IMR-90 (cell line): ENCODE measurements around the gene NPM1. TPM values are rescaled to one million over a fixed set of nuclear protein-coding genes. Genes with fewer than 3 reads are reported as not detected.
A peak's percentile ranks its signal among the peaks of the same experiment; 100 is the strongest.

Experiments
- ATAC-seq: fragments of 200-7000 bp; cut with Tn5 transposase; 2 replicates; pipeline ENCODE4 v1.9.1; 2020; ENCODE audit warnings: low read depth, mild to moderate bottlenecking, moderate library complexity
- BruUV-seq: library from RNA; stranded (reverse); fragments of 400-500 nt; replicated peaks from 2 replicates; lab custom pipeline; 2021; lab: Mats Ljungman, UMichigan
- CTCF ChIA-PET: fragments of 300-600 bp; formaldehyde crosslinking; extraction: SDS; loops from one replicate; lab custom pipeline; 2021; ENCODE audit warnings: antibody characterized with exemption; lab: Yijun Ruan, JAX
- POLR2A ChIA-PET: fragments of 300-600 bp; sonication (Branson Sonifier 250); formaldehyde crosslinking; loops from one replicate; lab custom pipeline; 2022; ENCODE audit warnings: antibody characterized with exemption; ENCODE audit not compliant: unreplicated experiment; lab: Charles Lee
- DNase-seq: peaks from one replicate; pipeline ENCODE4 v3.0.0; 2013
- H2AFZ ChIP-seq: replicated peaks from 2 replicates; pipeline ENCODE3; 2013; ENCODE audit warnings: low read length, mild to moderate bottlenecking; ENCODE audit not compliant: poor library complexity
- H2AK5ac ChIP-seq: 2 replicates; pipeline ENCODE4 v1.6.1; 2013; ENCODE audit warnings: low read depth, low read length, inconsistent platforms
- H2AK9ac ChIP-seq: replicated peaks from 2 replicates; pipeline ENCODE3; 2013; ENCODE audit warnings: mild to moderate bottlenecking, low read depth, low read length, moderate library complexity; ENCODE audit not compliant: poor library complexity
- H2BK120ac ChIP-seq: 2 replicates; pipeline ENCODE4 v1.6.1; 2013; ENCODE audit warnings: low read depth, low read length, inconsistent platforms
- H2BK15ac ChIP-seq: 3 replicates; pipeline ENCODE4 v1.6.1; 2013; ENCODE audit warnings: low read depth, low read length, inconsistent platforms
- H2BK20ac ChIP-seq: 2 replicates; pipeline ENCODE4 v1.6.1; 2013; ENCODE audit warnings: low read depth, mild to moderate bottlenecking, inconsistent platforms, low read length, moderate library complexity
- H2BK5ac ChIP-seq: 2 replicates; pipeline ENCODE4 v1.6.1; 2013; ENCODE audit warnings: mild to moderate bottlenecking, low read depth, low read length, inconsistent platforms; ENCODE audit not compliant: poor library complexity, severe bottlenecking
- H3K14ac ChIP-seq: replicated peaks from 2 replicates; pipeline ENCODE4 v1.6.1; 2013; ENCODE audit warnings: low read depth, low read length, inconsistent platforms
- H3K18ac ChIP-seq: 2 replicates; pipeline ENCODE4 v1.6.1; 2013; ENCODE audit warnings: low read depth, low read length, control low read depth
- H3K23ac ChIP-seq: 2 replicates; pipeline ENCODE4 v1.6.1; 2013; ENCODE audit warnings: low read depth, low read length, inconsistent platforms
- H3K27ac ChIP-seq: 2 replicates; pipeline ENCODE4 v1.5.1; 2013; ENCODE audit warnings: mild to moderate bottlenecking, control low read depth, low read length; ENCODE audit not compliant: insufficient read depth
- H3K27me3 ChIP-seq: 2 replicates; pipeline ENCODE4 v1.6.1; 2013; ENCODE audit warnings: low read length; ENCODE audit not compliant: control insufficient read depth, insufficient read depth
- H3K36me3 ChIP-seq: 2 replicates; pipeline ENCODE4 v1.6.1; 2013; ENCODE audit warnings: low read length, mixed read lengths; ENCODE audit not compliant: control insufficient read depth, insufficient read depth
- H3K4ac ChIP-seq: 2 replicates; pipeline ENCODE4 v1.6.1; 2013; ENCODE audit warnings: low read depth, low read length, inconsistent platforms
- H3K4me1 ChIP-seq: 2 replicates; pipeline ENCODE4 v1.6.1; 2013; ENCODE audit warnings: low read length, mixed read lengths; ENCODE audit not compliant: control insufficient read depth, insufficient read depth
- H3K4me2 ChIP-seq: 2 replicates; pipeline ENCODE4 v1.6.1; 2013; ENCODE audit warnings: low read depth, mild to moderate bottlenecking, control low read depth, low read length, moderate library complexity
- H3K4me3 ChIP-seq: 2 replicates; pipeline ENCODE4 v1.5.1; 2013; ENCODE audit warnings: low read depth, mild to moderate bottlenecking, control low read depth, low read length, moderate library complexity; ENCODE audit not compliant: insufficient read depth
- H3K56ac ChIP-seq: 2 replicates; pipeline ENCODE4 v1.6.1; 2013; ENCODE audit warnings: low read length, inconsistent platforms; ENCODE audit not compliant: insufficient read depth; ENCODE audit errors: extremely low read depth
- H3K79me1 ChIP-seq, 2 experiments: 2 replicates each; pipeline ENCODE4 v1.6.1; 2013; ENCODE audit warnings: low read length in 2 of 2, inconsistent platforms in 1 of 2, low read depth in 1 of 2
- H3K9ac ChIP-seq: 2 replicates; pipeline ENCODE4 v1.6.1; 2013; ENCODE audit warnings: low read depth, low read length, control low read depth
- H3K9me1 ChIP-seq: 2 replicates; pipeline ENCODE4 v1.6.1; 2013; ENCODE audit warnings: low read length, inconsistent platforms; ENCODE audit not compliant: insufficient read depth
- H3K9me3 ChIP-seq: 2 replicates; pipeline ENCODE4 v1.6.1; 2013; ENCODE audit warnings: low read length; ENCODE audit not compliant: control insufficient read depth, insufficient read depth
- H4K20me1 ChIP-seq: 2 replicates; pipeline ENCODE4 v1.6.1; 2013; ENCODE audit warnings: low read length, inconsistent platforms; ENCODE audit not compliant: insufficient read depth
- H4K5ac ChIP-seq: 2 replicates; pipeline ENCODE4 v1.6.1; 2013; ENCODE audit warnings: mild to moderate bottlenecking, low read depth, low read length, control low read depth
- H4K8ac ChIP-seq, 2 experiments: 2 replicates each; pipeline ENCODE4 v1.6.1; 2013; ENCODE audit warnings: low read depth in 2 of 2, low read length in 2 of 2, control low read depth in 1 of 2, inconsistent platforms in 1 of 2
- H4K91ac ChIP-seq: 2 replicates; pipeline ENCODE4 v1.6.1; 2013; ENCODE audit warnings: low read depth, low read length, inconsistent platforms; ENCODE audit not compliant: insufficient read depth
- CHD1 ChIP-seq: IDR thresholded peaks from 2 replicates; pipeline ENCODE4 v1.6.1; 2012; ENCODE audit warnings: low read depth, low read length, improper control_type of control experiment
- FOS ChIP-seq: fragments of 150-350 bp; IDR thresholded peaks from 2 replicates; pipeline ENCODE4 v1.6.1; 2016; ENCODE audit warnings: low read depth, low read length
- MAFK ChIP-seq: IDR thresholded peaks from 2 replicates; pipeline ENCODE4 v1.6.1; 2012; ENCODE audit warnings: low read depth, low read length, improper control_type of control experiment
- MAZ ChIP-seq: IDR thresholded peaks from 2 replicates; pipeline ENCODE4 v1.6.1; 2012; ENCODE audit warnings: low read depth, mild to moderate bottlenecking, low read length, improper control_type of control experiment, moderate library complexity, borderline replicate concordance
- MXI1 ChIP-seq: IDR thresholded peaks from 2 replicates; pipeline ENCODE4 v1.6.1; 2012; ENCODE audit warnings: low read depth, mild to moderate bottlenecking, low read length, moderate library complexity, borderline replicate concordance
- POLR2A ChIP-seq: IDR thresholded peaks from 2 replicates; pipeline ENCODE4 v1.6.1; 2012; ENCODE audit warnings: mild to moderate bottlenecking, low read depth, low read length
- RAD21 ChIP-seq: IDR thresholded peaks from 2 replicates; pipeline ENCODE4 v1.6.1; 2012; ENCODE audit warnings: low read length, improper control_type of control experiment
- RCOR1 ChIP-seq: IDR thresholded peaks from 2 replicates; pipeline ENCODE4 v1.6.1; 2012; ENCODE audit warnings: mild to moderate bottlenecking, low read length, improper control_type of control experiment; ENCODE audit not compliant: insufficient replicate concordance
- RFX5 ChIP-seq: IDR thresholded peaks from 2 replicates; pipeline ENCODE4 v1.8.0; 2012; ENCODE audit warnings: low read depth, mild to moderate bottlenecking, low read length, moderate library complexity
- SMC3 ChIP-seq: fragments of 150-350 bp; IDR thresholded peaks from 2 replicates; pipeline ENCODE4 v1.6.1; 2016; ENCODE audit warnings: low read depth, mild to moderate bottlenecking, antibody characterized with exemption, low read length, moderate library complexity
- WGBS, 2 experiments: methylation state at CpG; one replicate each; pipeline versions ENCODE4 v1.1.5 to v1.1.7; 2013; ENCODE audit warnings: missing lambda C conversion rate in 2 of 2; ENCODE audit not compliant: insufficient read length in 1 of 2; ENCODE audit errors: extremely low coverage in 2 of 2; 5-methylcytosine and 5-hydroxymethylcytosine counted together
- dilution Hi-C: fragments of 300-500 bp; cut with HindIII; formaldehyde crosslinking; loops from one replicate; pipeline ENCODE4 v1.14.3; 2018; ENCODE audit warnings: low sequenced_read_pairs; ENCODE audit not compliant: unreplicated experiment
- in situ Hi-C: fragments of 300-500 bp; cut with MboI; formaldehyde crosslinking; loops from 3 replicates; pipeline ENCODE4 v1.14.3; 2019; ENCODE audit warnings: low sequenced_read_pairs, inconsistent platforms, mixed read lengths
- intact Hi-C: fragments of 100-400 bp; cut with micrococcal nuclease; formaldehyde crosslinking; loops from 2 replicates; pipeline ENCODE4 v1.10.0; 2022
- polyA plus RNA-seq, 3 experiments: library from polyadenylated mRNA; depleted of rRNA; stranded (reverse); fragments of >200 nt; gene quantifications; 2 replicates each; pipeline ENCODE4 v1.2.3, GENCODE V29; 2012; ENCODE audit warnings: low replicate concordance in 1 of 3
- total RNA-seq: library from RNA; depleted of rRNA; stranded (reverse); fragments of >200 nt; gene quantifications from 2 replicates; pipeline ENCODE4 v1.2.3, GENCODE V29; 2012
- TF ChIP-seq, protein P1 (sequence below): fragments of 150-350 bp; IDR thresholded peaks from 2 replicates; pipeline ENCODE4 v1.6.1; 2016; ENCODE audit warnings: low read depth, mild to moderate bottlenecking, low read length, moderate library complexity, borderline replicate concordance
- TF ChIP-seq, protein P2 (sequence below): fragments of 150-350 bp; IDR thresholded peaks from 2 replicates; pipeline ENCODE4 v1.6.1; 2017; ENCODE audit warnings: mild to moderate bottlenecking, antibody characterized with exemption, low read length, low read depth
- TF ChIP-seq, protein P3 (sequence below): conservative IDR thresholded peaks from 2 replicates; pipeline ENCODE4 v1.5.1; 2012; ENCODE audit warnings: mild to moderate bottlenecking, low read depth, low read length, improper control_type of control experiment

The NPM1 gene
- total and polyA plus RNA-seq, 2 of the 4 experiments (the other 2 are of a cell fraction) = 856 to 929 TPM

DNA sequence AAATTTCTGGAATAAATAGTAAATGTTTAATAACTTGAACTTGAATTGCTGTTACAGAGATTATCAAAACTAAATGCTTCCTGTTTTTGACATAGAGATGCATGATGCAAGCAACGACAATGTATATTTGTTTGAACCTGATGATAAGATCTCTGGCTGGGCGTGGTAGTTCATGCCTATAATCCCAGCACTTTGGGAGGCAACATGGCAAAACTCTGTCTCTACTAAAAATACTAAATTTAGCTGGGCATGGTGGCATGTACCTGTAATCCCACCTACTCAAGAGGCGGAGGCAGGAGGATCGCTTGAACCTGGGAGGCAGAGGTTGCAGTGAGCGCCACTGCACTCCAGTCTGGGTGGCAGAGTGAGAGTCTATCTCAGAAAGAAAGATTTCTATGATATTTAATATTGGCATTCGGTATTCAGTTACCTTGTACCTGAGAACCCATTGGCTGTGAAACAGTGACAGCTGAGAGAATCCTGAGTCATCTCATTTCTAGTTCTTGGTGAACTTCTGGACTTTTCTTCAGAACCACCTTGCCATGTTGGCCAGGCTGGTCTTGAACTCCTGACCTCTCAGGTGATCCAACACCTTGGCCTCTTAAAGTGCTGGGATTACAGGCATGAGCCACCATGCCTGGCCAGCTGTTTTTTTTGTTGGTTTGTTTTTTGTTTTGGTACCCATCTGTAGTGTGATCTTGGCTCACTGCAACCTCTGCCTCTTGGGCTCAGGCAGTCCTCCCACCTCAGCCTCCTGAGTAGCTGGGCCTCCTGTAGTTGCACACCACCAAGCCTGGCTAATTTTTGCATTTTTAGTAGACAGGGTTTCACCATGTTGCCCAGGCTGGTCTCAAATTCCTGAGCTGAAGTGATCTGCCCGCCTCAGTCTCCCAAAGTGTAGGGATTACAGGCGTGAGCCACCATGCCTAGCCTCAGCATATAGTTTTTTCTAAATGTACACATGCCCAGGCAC, 21.8 kb downstream of the NPM1 start:
- Histone ChIP-seq H3K4ac (no peak overlapping the region), H2BK120ac (no peak overlapping the region), H3K9me1 (peaks cover 6% of the 10 kb centered on the region; the same call in 1 of the 2 replicates), H2BK20ac (no peak overlapping the region), H3K9me3 (no peaks in the 10 kb centered on the region), H4K5ac (no peak overlapping the region), H3K14ac (no peak overlapping the region), H3K4me1 (peaks cover 10% of the 10 kb centered on the region), H2BK15ac (no peak overlapping the region), H3K9ac (no peak overlapping the region), H3K4me3 (no peak overlapping the region), H3K36me3 (peaks cover 48% of the 10 kb centered on the region), H3K27ac (no peak overlapping the region), H3K56ac (no peak overlapping the region), H2BK5ac (no peak overlapping the region), H4K91ac (no peak overlapping the region), H3K4me2 (no peak overlapping the region), H3K27me3 (no peaks in the 10 kb centered on the region), H3K79me1 (peaks cover 28 to 70% of the 10 kb centered on the region in 2 experiments; a peak in 3 of 4 replicates), H2AK5ac (no peak overlapping the region), H2AFZ (no peak overlapping the region), H2AK9ac (no peak overlapping the region), H4K20me1 (peaks cover 90% of the 10 kb centered on the region), H3K23ac (peak overlapping the region; percentile 42; the same call in 1 of the 2 replicates), H3K18ac (no peak overlapping the region), H4K8ac (no peak overlapping the region)
- POLR2A ChIA-PET = no interaction called here
- CTCF ChIA-PET = no interaction called here
- no TSS peak for BruUV-seq
- 100% methylated on average over 1 of the region's 8 CpGs; no CpG with 5 or more reads in 1 of the 2 experiments for WGBS, 2 experiments
- intact Hi-C loops (loop anchor here (10.0 kb wide), 1 partner anchor 185 kb away; no protein-coding TSS in a partner anchor), in situ Hi-C loops (loop anchor here (10.0 to 25.0 kb wide), 3 partner anchors 635 to 878 kb away; partner anchors contain the start of genes EFCAB9, STK10 and UBTD2), dilution Hi-C loops (no loop called here)
- ATAC-seq = no peak
- DNase-seq = no peak
- TF ChIP-seq, protein P1, sequence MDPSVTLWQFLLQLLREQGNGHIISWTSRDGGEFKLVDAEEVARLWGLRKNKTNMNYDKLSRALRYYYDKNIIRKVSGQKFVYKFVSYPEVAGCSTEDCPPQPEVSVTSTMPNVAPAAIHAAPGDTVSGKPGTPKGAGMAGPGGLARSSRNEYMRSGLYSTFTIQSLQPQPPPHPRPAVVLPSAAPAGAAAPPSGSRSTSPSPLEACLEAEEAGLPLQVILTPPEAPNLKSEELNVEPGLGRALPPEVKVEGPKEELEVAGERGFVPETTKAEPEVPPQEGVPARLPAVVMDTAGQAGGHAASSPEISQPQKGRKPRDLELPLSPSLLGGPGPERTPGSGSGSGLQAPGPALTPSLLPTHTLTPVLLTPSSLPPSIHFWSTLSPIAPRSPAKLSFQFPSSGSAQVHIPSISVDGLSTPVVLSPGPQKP = no peak
- TF ChIP-seq MAFK (no peak), FOS (no peak), MAZ (no peak), SMC3 (no peak), POLR2A (no peak), RCOR1 (no peak), RFX5 (no peak), CHD1 (no peak), MXI1 (no peak), RAD21 (no peak)
- TF ChIP-seq, protein P2, sequence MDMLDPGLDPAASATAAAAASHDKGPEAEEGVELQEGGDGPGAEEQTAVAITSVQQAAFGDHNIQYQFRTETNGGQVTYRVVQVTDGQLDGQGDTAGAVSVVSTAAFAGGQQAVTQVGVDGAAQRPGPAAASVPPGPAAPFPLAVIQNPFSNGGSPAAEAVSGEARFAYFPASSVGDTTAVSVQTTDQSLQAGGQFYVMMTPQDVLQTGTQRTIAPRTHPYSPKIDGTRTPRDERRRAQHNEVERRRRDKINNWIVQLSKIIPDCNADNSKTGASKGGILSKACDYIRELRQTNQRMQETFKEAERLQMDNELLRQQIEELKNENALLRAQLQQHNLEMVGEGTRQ = no peak
- TF ChIP-seq, protein P3, sequence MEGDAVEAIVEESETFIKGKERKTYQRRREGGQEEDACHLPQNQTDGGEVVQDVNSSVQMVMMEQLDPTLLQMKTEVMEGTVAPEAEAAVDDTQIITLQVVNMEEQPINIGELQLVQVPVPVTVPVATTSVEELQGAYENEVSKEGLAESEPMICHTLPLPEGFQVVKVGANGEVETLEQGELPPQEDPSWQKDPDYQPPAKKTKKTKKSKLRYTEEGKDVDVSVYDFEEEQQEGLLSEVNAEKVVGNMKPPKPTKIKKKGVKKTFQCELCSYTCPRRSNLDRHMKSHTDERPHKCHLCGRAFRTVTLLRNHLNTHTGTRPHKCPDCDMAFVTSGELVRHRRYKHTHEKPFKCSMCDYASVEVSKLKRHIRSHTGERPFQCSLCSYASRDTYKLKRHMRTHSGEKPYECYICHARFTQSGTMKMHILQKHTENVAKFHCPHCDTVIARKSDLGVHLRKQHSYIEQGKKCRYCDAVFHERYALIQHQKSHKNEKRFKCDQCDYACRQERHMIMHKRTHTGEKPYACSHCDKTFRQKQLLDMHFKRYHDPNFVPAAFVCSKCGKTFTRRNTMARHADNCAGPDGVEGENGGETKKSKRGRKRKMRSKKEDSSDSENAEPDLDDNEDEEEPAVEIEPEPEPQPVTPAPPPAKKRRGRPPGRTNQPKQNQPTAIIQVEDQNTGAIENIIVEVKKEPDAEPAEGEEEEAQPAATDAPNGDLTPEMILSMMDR = no peak
